Smooth muscle cell of the brain vasculature (primary cell): ENCODE data around the gene TTC3.

Source experiments
- DNase-seq: peaks from one replicate; pipeline ENCODE4 v3.0.0-alpha.2; 2012; ENCODE audit warnings: low read depth, low spot score

TTC3 gene

DNA sequence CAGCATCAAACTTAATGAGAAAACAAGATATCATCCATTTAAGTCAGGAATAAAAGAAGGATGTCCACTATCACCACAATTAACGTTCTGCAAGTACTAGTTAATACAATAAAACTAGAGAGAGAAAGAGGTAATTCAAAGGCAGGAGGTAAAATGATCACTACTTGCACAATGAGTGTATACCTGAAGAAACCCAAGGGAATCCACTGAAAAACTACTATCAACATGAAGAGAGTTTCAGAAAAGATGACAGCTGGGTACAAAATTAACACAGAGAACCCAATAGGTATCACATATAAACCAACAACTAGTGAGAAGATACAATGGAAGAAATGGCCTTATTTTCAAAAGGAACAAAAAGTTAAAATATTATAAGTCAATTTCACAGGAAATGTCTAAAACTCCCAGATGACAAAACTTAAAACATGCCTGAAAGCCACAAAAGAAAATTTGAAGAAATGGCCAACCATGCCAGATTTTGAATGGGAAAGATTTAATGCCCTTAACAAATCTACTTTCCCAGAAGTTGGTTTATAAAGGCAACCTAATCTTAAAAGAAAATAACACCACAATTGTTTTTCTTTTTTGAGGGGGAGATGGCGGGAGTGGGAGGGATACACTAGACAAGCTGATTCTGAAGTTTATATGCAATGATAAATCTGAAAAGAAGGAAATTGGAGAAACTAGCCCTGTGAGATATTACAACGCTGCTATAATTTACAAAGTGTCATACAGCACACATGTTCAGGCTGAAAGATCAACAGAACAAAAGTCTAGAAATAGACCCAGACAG, 176.3 kb downstream of the TTC3 start:
- no peak for DNase-seq

DNA sequence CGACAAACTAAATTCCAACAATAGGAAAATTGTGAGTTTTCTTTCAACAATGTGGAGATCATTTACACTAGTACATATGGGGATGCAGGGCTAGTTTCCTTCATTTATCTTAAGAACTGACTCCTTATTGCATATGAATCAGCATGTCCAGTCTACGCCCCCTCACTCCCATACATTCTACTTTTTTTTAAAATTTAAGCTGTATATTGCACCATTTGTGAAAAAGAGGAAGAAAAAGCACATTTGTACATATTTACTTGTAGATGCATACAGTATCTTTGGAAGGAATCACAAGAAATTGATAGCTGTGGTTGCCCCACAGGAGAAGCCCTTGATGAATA, 178.2 kb downstream of the TTC3 start:
- DNase-seq: no peak
